ENCODE data around the gene OSTF1.

- TF ChIP-seq CTCF (IDR thresholded peaks at IDR 0.05; ENCODE audit: insufficient read depth, low read length, poor library complexity, severe bottlenecking) (no peak), EZH2phosphoT487 (conservative IDR thresholded peaks at IDR 0.05; ENCODE audit: low read length) (no peak)
Observed at GRCh38 chr9:75169623-75170022, 81.3 kb downstream of the OSTF1 start.
